Ovary (tissue), 9 donors: ENCODE measurements around the gene MED31. TPM values are rescaled to one million over a fixed set of nuclear protein-coding genes. Genes with fewer than 3 reads are reported as not detected.

ENCODE experiments used
- DNase-seq, 5 donors: peaks; one replicate each; pipeline ENCODE4 v3.0.0-alpha.2; 2019 to 2020
- H3K27ac ChIP-seq, 2 donors: fragments of 200-600 bp; one replicate each; pipeline versions ENCODE4 v1.5.1 to v1.8.0; 2019 to 2022
- H3K27me3 ChIP-seq: fragments of 200-600 bp; one replicate; pipeline ENCODE4 v1.8.0; 2022
- H3K36me3 ChIP-seq: fragments of 200-600 bp; sonication (generic); one replicate; pipeline ENCODE4 v1.5.1; 2019
- H3K4me1 ChIP-seq: one replicate; pipeline ENCODE4 v1.8.1; 2013; ENCODE audit warnings: mild to moderate bottlenecking, moderate library complexity; ENCODE audit not compliant: insufficient read depth
- H3K4me3 ChIP-seq: fragments of 200-600 bp; sonication (generic); one replicate; pipeline ENCODE4 v1.5.1; 2017
- H3K9me3 ChIP-seq, 2 donors: fragments of 200-600 bp in 1 of 2; sonication (generic) in 1 of 2; one replicate each; pipeline versions ENCODE4 v1.5.1 to v1.8.1; 2013 to 2019; ENCODE audit warnings: mild to moderate bottlenecking in 1 of 2, moderate library complexity in 1 of 2
- EP300 ChIP-seq: sonication (generic); formaldehyde crosslinking; IDR thresholded peaks from one replicate; pipeline ENCODE4 v1.6.1; 2017; ENCODE audit warnings: antibody characterized with exemption
- POLR2A ChIP-seq: fragments of 450-650 bp; IDR thresholded peaks from one replicate; pipeline ENCODE4 v1.6.1; 2017; ENCODE audit warnings: antibody characterized with exemption, mild to moderate bottlenecking, moderate library complexity
- WGBS, 3 donors: extraction: QIAGEN DNeasy Blood & Tissue Kit in 1 of 3; methylation state at CpG; one replicate each; pipeline versions ENCODE4 v1.1.5 to v1.1.7; 2013 to 2017; 5-methylcytosine and 5-hydroxymethylcytosine counted together
- intact Hi-C, 4 donors: fragments of 100-400 bp; cut with DNase I; formaldehyde crosslinking; loops; one replicate each; pipeline versions ENCODE4 v1.11.0 to v1.15.1; 2022 to 2023
- polyA plus RNA-seq, 2 donors: library from polyadenylated mRNA; stranded (reverse); fragments of 200-250 nt in 1 of 2; fragments of 350-450 nt in 1 of 2; fragmentation: Illumina TruSeq in 1 of 2; extraction: RNeasy Lipid Tissue Mini Kit (QIAGEN cat#74804) in 1 of 2; gene quantifications; one replicate each; pipeline ENCODE4 v1.2.3, GENCODE V29; 2013 to 2014
- total RNA-seq, 7 donors: library from RNA; depleted of rRNA in 2 of 7; stranded (reverse); fragments of >200 nt in 2 of 7; fragmentation: NEBNext Ultra II Directional in 3 of 7; extraction: Animal tissue kit (Norgen Biotek cat#: 25700) in 3 of 7; gene quantifications; one replicate each; pipeline versions ENCODE4 v1.1.0 to v1.2.4, GENCODE V29; 2016 to 2023
- TF ChIP-seq, protein P1 (sequence below), 3 donors: fragments of 450-650 bp in 2 of 3; fragments of 200-600 bp in 1 of 3; IDR thresholded peaks; one replicate each; pipeline versions ENCODE4 v1.5.1 to v1.8.0; 2016 to 2022; ENCODE audit warnings: antibody characterized with exemption in 3 of 3, mild to moderate bottlenecking in 1 of 3
- donor health status: DM: no; HTN: no; CAD: no; lungs with moderate emphysema.
- donor health status: DM: no; HTN: no; CAD: no.
- donor health status: Bipolar disorder and iron deficiency.
- donor health status: DM: yes; HTN: yes; CAD: no.
- donor health status: DM: no; HTN: no; CAD: no.
- donor health status: DM: yes; HTN: yes; CAD: no.

MED31 gene
- total and polyA plus RNA-seq, 9 donors, result 15.0 to 21.9 (median 17.1) TPM

DNA sequence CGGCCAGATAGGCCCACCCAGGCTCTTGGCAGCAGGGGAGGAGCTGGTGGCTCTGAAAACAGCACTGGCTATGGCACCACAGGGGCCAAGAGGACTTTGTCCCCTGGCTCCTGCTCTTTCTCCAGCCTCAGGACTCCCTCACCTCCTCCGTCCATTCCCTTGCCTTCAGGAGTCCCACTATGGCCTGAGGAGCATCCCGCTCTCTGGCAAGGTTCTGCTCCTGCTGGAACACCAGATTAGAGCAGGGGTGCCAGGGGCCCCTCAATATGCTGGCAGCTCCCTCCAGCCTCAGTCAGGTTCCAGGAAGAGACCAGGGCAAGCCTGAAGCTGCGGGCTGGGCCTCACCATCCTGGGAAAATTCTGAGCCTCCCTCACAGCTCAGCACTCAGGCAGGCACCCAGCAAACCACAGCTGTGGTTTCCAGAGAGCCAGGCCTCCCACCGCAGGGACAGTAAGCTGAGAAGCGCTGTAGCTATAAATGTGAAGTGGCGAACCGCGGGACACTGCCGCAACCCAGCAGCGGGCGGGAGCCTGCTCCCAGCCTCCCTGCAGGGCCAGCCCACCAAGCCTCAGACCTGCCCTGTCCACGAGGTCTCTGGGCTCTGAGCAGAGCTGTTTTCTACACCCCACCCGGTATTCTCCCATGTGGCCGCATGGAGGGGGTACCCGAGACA lies 25.9 kb upstream of the MED31 start:
- no peak for DNase-seq
- H3K27ac ChIP-seq, result no peak overlapping the region
- TF ChIP-seq, protein P1, sequence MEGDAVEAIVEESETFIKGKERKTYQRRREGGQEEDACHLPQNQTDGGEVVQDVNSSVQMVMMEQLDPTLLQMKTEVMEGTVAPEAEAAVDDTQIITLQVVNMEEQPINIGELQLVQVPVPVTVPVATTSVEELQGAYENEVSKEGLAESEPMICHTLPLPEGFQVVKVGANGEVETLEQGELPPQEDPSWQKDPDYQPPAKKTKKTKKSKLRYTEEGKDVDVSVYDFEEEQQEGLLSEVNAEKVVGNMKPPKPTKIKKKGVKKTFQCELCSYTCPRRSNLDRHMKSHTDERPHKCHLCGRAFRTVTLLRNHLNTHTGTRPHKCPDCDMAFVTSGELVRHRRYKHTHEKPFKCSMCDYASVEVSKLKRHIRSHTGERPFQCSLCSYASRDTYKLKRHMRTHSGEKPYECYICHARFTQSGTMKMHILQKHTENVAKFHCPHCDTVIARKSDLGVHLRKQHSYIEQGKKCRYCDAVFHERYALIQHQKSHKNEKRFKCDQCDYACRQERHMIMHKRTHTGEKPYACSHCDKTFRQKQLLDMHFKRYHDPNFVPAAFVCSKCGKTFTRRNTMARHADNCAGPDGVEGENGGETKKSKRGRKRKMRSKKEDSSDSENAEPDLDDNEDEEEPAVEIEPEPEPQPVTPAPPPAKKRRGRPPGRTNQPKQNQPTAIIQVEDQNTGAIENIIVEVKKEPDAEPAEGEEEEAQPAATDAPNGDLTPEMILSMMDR (IDR thresholded peaks at IDR 0.05), result no peak
- no peak for TF ChIP-seq EP300
- no peak for TF ChIP-seq POLR2A
- no peak overlapping the region for H3K4me3 ChIP-seq
- no peaks in the 10 kb centered on the region for H3K9me3 ChIP-seq
- no peaks in the 10 kb centered on the region for H3K4me1 ChIP-seq
- intact Hi-C loops, result loop anchor here in 1 of 4 donors (10.0 kb wide), 1 partner anchor 158 kb away; the partner anchor contains the start of gene TEKT1
- WGBS, 3 donors, result 44 to 53% (median 51%) methylated on average over 16 of the region's 16 CpGs
- H3K27me3 ChIP-seq, result no peaks in the 10 kb centered on the region
- H3K36me3 ChIP-seq, result no peaks in the 10 kb centered on the region

- no peaks in the 10 kb centered on the region for H3K27me3 ChIP-seq
- DNase-seq, result no peak
- 62 to 74% (median 73%) methylated on average over 6 of the region's 6 CpGs for WGBS, 3 donors
- TF ChIP-seq, protein P1 (IDR thresholded peaks at IDR 0.05), result no peak
- TF ChIP-seq EP300 (no peak), POLR2A (no peak)
- no peaks in the 10 kb centered on the region for H3K9me3 ChIP-seq
- no peak overlapping the region for H3K4me3 ChIP-seq
- H3K36me3 ChIP-seq, result no peaks in the 10 kb centered on the region
- H3K4me1 ChIP-seq, result no peaks in the 10 kb centered on the region
- intact Hi-C loops, result loop anchor here in 1 of 4 donors (10.0 kb wide), 1 partner anchor 158 kb away; the partner anchor contains the start of gene TEKT1
- no peak overlapping the region for H3K27ac ChIP-seq
Measured at GRCh38 chr17:6676802-6677157, 25.4 kb upstream of the MED31 start.

DNA sequence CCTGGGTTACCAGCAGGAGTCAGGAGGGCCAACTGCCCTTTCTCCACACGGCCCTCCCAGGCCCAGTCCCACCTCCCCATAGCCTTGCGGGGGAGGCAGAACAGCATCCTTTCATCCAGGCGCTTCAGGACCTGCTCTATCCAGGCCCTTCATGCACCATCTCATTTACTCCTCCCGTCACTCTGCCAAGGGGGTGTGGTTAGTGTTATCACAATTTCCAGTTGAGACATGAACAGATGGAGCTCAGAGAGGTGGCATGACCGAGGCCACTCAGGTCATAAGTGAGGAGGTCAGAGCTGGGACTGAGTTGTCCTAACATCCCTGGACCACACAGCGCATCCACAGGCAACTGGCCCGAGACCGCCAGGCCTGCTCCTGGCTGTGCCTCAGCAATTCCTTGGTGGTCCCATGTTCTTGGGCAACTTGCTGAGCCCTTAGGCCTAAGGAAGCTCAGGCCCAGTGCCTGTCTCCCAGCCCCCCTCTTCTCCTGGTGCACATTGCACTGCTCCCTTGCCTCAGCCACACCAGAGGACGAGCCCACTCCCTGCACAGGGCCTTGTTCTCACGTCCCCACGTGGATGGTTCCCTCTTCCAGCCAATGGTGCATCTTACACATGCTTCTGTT lies 23.9 kb upstream of the MED31 start:
- Histone ChIP-seq H3K9me3 (no peaks in the 10 kb centered on the region), H3K36me3 (no peaks in the 10 kb centered on the region), H3K4me1 (no peaks in the 10 kb centered on the region), H3K27ac (no peak overlapping the region), H3K27me3 (no peaks in the 10 kb centered on the region), H3K4me3 (no peak overlapping the region)
- intact Hi-C loops, result loop anchor here in 1 of 4 donors (10.0 kb wide), 1 partner anchor 159 kb away; the partner anchor contains the start of gene TEKT1
- 65 to 76% (median 74%) methylated on average over 11 of the region's 11 CpGs for WGBS, 3 donors
- no peak for DNase-seq
- TF ChIP-seq EP300 (no peak), POLR2A (no peak)

DNA sequence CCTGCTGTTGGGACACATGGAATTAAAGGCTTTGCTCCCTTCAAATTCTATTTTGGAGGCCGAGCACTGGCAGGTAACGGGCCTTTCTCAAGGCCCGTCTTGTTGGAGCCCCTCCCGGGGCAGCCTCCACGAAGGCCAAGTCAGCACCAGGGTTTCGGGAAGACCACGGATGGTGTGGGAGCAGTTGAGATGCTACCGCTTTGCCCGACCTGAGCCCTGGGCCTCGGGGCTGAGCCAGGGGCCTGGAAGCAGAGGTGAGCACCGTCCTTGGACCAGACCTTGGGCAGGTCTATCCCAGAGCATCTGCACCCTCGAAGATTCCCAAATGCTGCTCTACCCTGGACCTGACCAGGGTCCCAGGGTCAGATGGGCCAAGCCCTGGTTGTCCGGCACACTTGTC lies 23.2 kb upstream of the MED31 start:
- intact Hi-C loops, result loop anchor here in 1 of 4 donors (10.0 kb wide), 1 partner anchor 160 kb away; the partner anchor contains the start of gene TEKT1
- Histone ChIP-seq H3K4me1 (no peaks in the 10 kb centered on the region), H3K4me3 (no peak overlapping the region), H3K9me3 (no peaks in the 10 kb centered on the region), H3K36me3 (no peaks in the 10 kb centered on the region), H3K27ac (no peak overlapping the region), H3K27me3 (no peaks in the 10 kb centered on the region)
- WGBS, 3 donors, result 90 to 94% (median 93%) methylated on average over 13 of the region's 13 CpGs
- no peak for DNase-seq
- TF ChIP-seq POLR2A (no peak), EP300 (no peak)
- TF ChIP-seq, protein P1 (IDR thresholded peaks at IDR 0.05), result no peak

DNA sequence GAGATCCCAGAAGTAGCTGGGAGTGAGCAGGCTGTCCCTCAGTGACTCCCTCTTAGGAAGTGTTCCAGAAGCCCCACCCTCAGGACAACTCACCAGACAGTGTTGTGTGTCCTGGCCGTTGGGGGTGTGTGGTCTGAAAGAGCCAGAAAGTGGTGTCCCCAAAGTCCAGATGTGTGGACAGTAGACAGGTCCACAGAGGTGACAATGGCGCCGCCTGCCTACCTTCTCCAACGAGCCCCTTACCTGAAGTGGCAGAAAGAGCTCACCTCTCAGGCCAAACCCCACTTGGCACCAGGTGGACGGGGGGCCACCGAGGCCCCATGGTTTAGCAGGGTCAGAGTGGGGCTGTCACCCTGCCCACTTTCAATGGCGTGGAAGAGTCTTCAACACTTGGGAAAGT lies 20.0 kb upstream of the MED31 start:
- DNase-seq, result no peak
- Histone ChIP-seq H3K27ac (no peak overlapping the region), H3K27me3 (no peaks in the 10 kb centered on the region), H3K4me1 (peaks cover 3% of the 10 kb centered on the region), H3K9me3 (no peaks in the 10 kb centered on the region), H3K36me3 (no peaks in the 10 kb centered on the region), H3K4me3 (no peak overlapping the region)
- TF ChIP-seq, protein P1 (IDR thresholded peaks at IDR 0.05), result no peak
- TF ChIP-seq POLR2A, result no peak
- TF ChIP-seq EP300, result no peak
- intact Hi-C loops, result loop anchor here in 1 of 4 donors (10.0 kb wide), 1 partner anchor 163 kb away; the partner anchor contains the start of gene TEKT1
- whole genome bisulfite sequencing, 3 donors, result 83 to 87% (median 83%) methylated on average over 7 of the region's 7 CpGs
